ENCODE measurements around the gene CTSE. TPM values are rescaled to one million over a fixed set of nuclear protein-coding genes. Genes with fewer than 3 reads are reported as not detected.
A peak's percentile ranks its signal among the peaks of the same experiment; 100 is the strongest.

Gene CTSE
- total and polyA plus RNA-seq, 2 of the 4 experiments (the other 2 are of a cell fraction): not detected

GRCh38 chr1:206003854-206004800, 19.6 kb downstream of the CTSE start:
- Histone ChIP-seq H3K23ac (ENCODE audit: low read depth, low read length) (peak overlapping the region; percentile 70), H4K20me1 (ENCODE audit: insufficient read depth, low read length) (no peaks in the 10 kb centered on the region), H3K18ac (ENCODE audit: low read depth, low read length) (peak overlapping the region; percentile 72), H3K56ac (ENCODE audit: extremely low read depth, insufficient read depth, low read length) (no peak overlapping the region; the same call in 1 of the 2 replicates), H3K14ac (replicated peaks; ENCODE audit: low read depth, low read length) (peak overlapping the region; percentile 32), H3K9me3 (ENCODE audit: control insufficient read depth, insufficient read depth, low read length) (no peaks in the 10 kb centered on the region), H2BK120ac (ENCODE audit: low read depth, low read length) (peak overlapping the region; percentile 66), H2BK20ac (ENCODE audit: low read depth, low read length) (peak overlapping the region; percentile 54), H3K4me3 (ENCODE audit: insufficient read depth, low read depth, low read length) (no peak overlapping the region), H2AFZ (replicated peaks; ENCODE audit: low read length, poor library complexity) (peak overlapping the region; percentile 81), H2BK5ac (ENCODE audit: low read depth, low read length, poor library complexity, severe bottlenecking) (peak overlapping the region; percentile 93), H4K91ac (ENCODE audit: insufficient read depth, low read depth, low read length) (peak overlapping the region; percentile 40), H2AK9ac (replicated peaks; ENCODE audit: low read depth, low read length, poor library complexity) (peak overlapping the region; percentile 91), H2BK15ac (ENCODE audit: low read depth, low read length) (peak overlapping the region; percentile 83; the same call in 2 of the 3 replicates), H3K4ac (ENCODE audit: low read depth, low read length) (peak overlapping the region; percentile 73), H3K27ac (ENCODE audit: insufficient read depth, low read length) (peak overlapping the region; percentile 71; the same call in 1 of the 2 replicates), H4K5ac (ENCODE audit: low read depth, low read length) (peak overlapping the region; percentile 79), H3K9me1 (ENCODE audit: insufficient read depth, low read length) (peaks cover 19% of the 10 kb centered on the region), H3K4me1 (ENCODE audit: control insufficient read depth, insufficient read depth, low read length) (peaks cover 23% of the 10 kb centered on the region), H3K36me3 (ENCODE audit: control insufficient read depth, insufficient read depth, low read length) (no peaks in the 10 kb centered on the region), H4K8ac (ENCODE audit: low read depth in 2 of 2, low read length in 2 of 2) (peak overlapping the region; percentile 66 to 81; a peak in 3 of 4 replicates), H3K79me1 (ENCODE audit: low read depth in 1 of 2, low read length in 2 of 2) (peaks cover 0 to 13% of the 10 kb centered on the region in 2 experiments; a peak in 2 of 4 replicates), H3K4me2 (ENCODE audit: low read depth, low read length) (no peak overlapping the region), H2AK5ac (ENCODE audit: low read depth, low read length) (peak overlapping the region; percentile 99), H3K27me3 (ENCODE audit: control insufficient read depth, insufficient read depth, low read length) (no peaks in the 10 kb centered on the region), H3K9ac (ENCODE audit: low read depth, low read length) (no peak overlapping the region)
- intact Hi-C loops (cut with micrococcal nuclease): no loop called here
- BruUV-seq (replicated peaks): no TSS peak
- in situ Hi-C loops (cut with MboI; ENCODE audit: low sequenced_read_pairs): no loop called here
- ATAC-seq (ENCODE audit: low read depth) (no peak), DNase-seq (no peak)
- TF ChIP-seq CHD1 (IDR thresholded peaks at IDR 0.05; ENCODE audit: low read depth, low read length): no peak
- TF ChIP-seq RCOR1 (IDR thresholded peaks at IDR 0.05; ENCODE audit: insufficient replicate concordance, low read length): no peak
- TF ChIP-seq BHLHE40 (IDR thresholded peaks at IDR 0.05; ENCODE audit: low read depth, low read length): no peak
- ChIA-PET POLR2A (ENCODE audit: unreplicated experiment) (no interaction called here), CTCF (interaction anchor here (0.9 to 1.7 kb wide), 3 partner anchors 20 to 27 kb away, joined by 4 to 7 read pairs (median 5); no protein-coding TSS in a partner anchor)
- dilution Hi-C loops (cut with HindIII; ENCODE audit: low sequenced_read_pairs, unreplicated experiment): no loop called here
- 92 to 100% methylated on average over 1 to 4 of the region's 7 CpGs for WGBS, 2 experiments (ENCODE audit: extremely low coverage in 2 of 2, insufficient read length in 1 of 2)
